PFSK-1 (cell line): Measurements from ENCODE around the gene COQ8A.

Experiments
- FOXP2 ChIP-seq: optimal IDR thresholded peaks from 2 replicates; pipeline ENCODE3; 2011; ENCODE audit warnings: borderline replicate concordance, control low read depth, inconsistent platforms; ENCODE audit not compliant: insufficient read depth; ENCODE audit errors: extremely low read length, extremely low read depth
- POLR2AphosphoS5 ChIP-seq: IDR thresholded peaks from 2 replicates; pipeline ENCODE4 v1.6.1; 2012; ENCODE audit warnings: low read depth, mild to moderate bottlenecking, control low read depth, low read length, moderate library complexity
- REST ChIP-seq, 2 experiments: IDR thresholded peaks; 2 replicates each; pipeline versions ENCODE4 v1.6.1 to v1.8.0; 2011 to 2012; ENCODE audit warnings: low read depth in 2 of 2, low read length in 2 of 2, control low read depth in 1 of 2, inconsistent platforms in 1 of 2, mild to moderate bottlenecking in 1 of 2, moderate library complexity in 1 of 2; ENCODE audit not compliant: insufficient read depth in 1 of 2
- SIN3A ChIP-seq: IDR thresholded peaks from 2 replicates; pipeline ENCODE4 v1.6.1; 2012; ENCODE audit warnings: mild to moderate bottlenecking, low read length, moderate library complexity, borderline replicate concordance; ENCODE audit not compliant: insufficient read depth
- TAF1 ChIP-seq: IDR thresholded peaks from 2 replicates; pipeline ENCODE4 v1.6.1; 2012; ENCODE audit warnings: low read length, control low read depth, borderline replicate concordance; ENCODE audit not compliant: insufficient read depth

Gene COQ8A

GRCh38 chr1:226972931-226973330, 32.8 kb downstream of the COQ8A start:
- TF ChIP-seq SIN3A, result no peak
- no peak for TF ChIP-seq FOXP2
- no peak for TF ChIP-seq TAF1
- TF ChIP-seq POLR2AphosphoS5, result no peak
- no peak for TF ChIP-seq REST (IDR thresholded peaks at IDR 0.05; ENCODE audit: insufficient read depth in 1 of 2, low read depth in 2 of 2, low read length in 2 of 2)

GRCh38 chr1:226973371-226973897, 33.3 kb downstream of the COQ8A start:
- TF ChIP-seq SIN3A (no peak), REST (IDR thresholded peaks at IDR 0.05; ENCODE audit: insufficient read depth in 1 of 2, low read depth in 2 of 2, low read length in 2 of 2) (no peak), TAF1 (no peak), POLR2AphosphoS5 (no peak), FOXP2 (no peak)

- TF ChIP-seq SIN3A (no peak), FOXP2 (no peak), REST (IDR thresholded peaks at IDR 0.05; ENCODE audit: insufficient read depth in 1 of 2, low read depth in 2 of 2, low read length in 2 of 2) (no peak), POLR2AphosphoS5 (no peak), TAF1 (no peak)
Measured at GRCh38 chr1:226973898-226974543, 33.9 kb downstream of the COQ8A start.

GRCh38 chr1:226974544-226975258, 34.6 kb downstream of the COQ8A start:
- TF ChIP-seq REST (IDR thresholded peaks at IDR 0.05; ENCODE audit: insufficient read depth in 1 of 2, low read depth in 2 of 2, low read length in 2 of 2) (no peak), SIN3A (no peak), TAF1 (no peak), POLR2AphosphoS5 (no peak), FOXP2 (no peak)
